Measurements from ENCODE around the gene AGBL5. TPM values are rescaled to one million over a fixed set of nuclear protein-coding genes. Genes with fewer than 3 reads are reported as not detected.
A peak's percentile ranks its signal among the peaks of the same experiment; 100 is the strongest.

AGBL5 gene
- total and polyA plus RNA-seq, 2 of the 13 experiments (the other 11 are each of a cell fraction or from before 2014, with no cell fraction given), result 55.9 to 73.3 TPM

GRCh38 chr2:27071277-27071989, 20.0 kb downstream of the AGBL5 start, which contains the start of gene OST4 (continued):
- TF ChIP-seq KIAA2018 (CRISPR knock-in tag; IDR thresholded peaks at IDR 0.05; ENCODE audit: borderline replicate concordance) (no peak), THAP11 (CRISPR knock-in tag; IDR thresholded peaks at IDR 0.05) (peak; percentile 96), TARDBP (CRISPR knock-in tag; IDR thresholded peaks at IDR 0.05) (peak; percentile 66; the same call in 1 of the 2 replicates), BRD4 (CRISPR knock-in tag; IDR thresholded peaks at IDR 0.05) (peak; percentile 8; the same call in 1 of the 2 replicates), ZNF577 (CRISPR knock-in tag; IDR thresholded peaks at IDR 0.05; ENCODE audit: borderline replicate concordance, low read depth) (no peak), PHF20 (CRISPR knock-in tag; IDR thresholded peaks at IDR 0.05) (peak; percentile 90), ZNF646 (CRISPR knock-in tag; IDR thresholded peaks at IDR 0.05) (no peak), ELF3 (CRISPR knock-in tag; IDR thresholded peaks at IDR 0.05) (peak; percentile 76), ZBTB4 (CRISPR knock-in tag; IDR thresholded peaks at IDR 0.05; ENCODE audit: borderline replicate concordance) (no peak)

Measured in HepG2 (cell line).